NOMO-1 treated with DMSO at 0.1 percent for 48 hours (cell line): ENCODE measurements around the gene DEPP1.
"Not testable (repeated sequence)": the region's sequence is repeated elsewhere in the genome, so short reads cannot be mapped to it uniquely, and the experiment has no call there.

Source experiments
- DNase-seq: peaks from one replicate; lab custom pipeline; 2025; ENCODE audit not compliant: unreplicated experiment; lab: John Stamatoyannopoulos, UW

The DEPP1 gene, protein sequence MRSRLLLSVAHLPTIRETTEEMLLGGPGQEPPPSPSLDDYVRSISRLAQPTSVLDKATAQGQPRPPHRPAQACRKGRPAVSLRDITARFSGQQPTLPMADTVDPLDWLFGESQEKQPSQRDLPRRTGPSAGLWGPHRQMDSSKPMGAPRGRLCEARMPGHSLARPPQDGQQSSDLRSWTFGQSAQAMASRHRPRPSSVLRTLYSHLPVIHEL

DNA sequence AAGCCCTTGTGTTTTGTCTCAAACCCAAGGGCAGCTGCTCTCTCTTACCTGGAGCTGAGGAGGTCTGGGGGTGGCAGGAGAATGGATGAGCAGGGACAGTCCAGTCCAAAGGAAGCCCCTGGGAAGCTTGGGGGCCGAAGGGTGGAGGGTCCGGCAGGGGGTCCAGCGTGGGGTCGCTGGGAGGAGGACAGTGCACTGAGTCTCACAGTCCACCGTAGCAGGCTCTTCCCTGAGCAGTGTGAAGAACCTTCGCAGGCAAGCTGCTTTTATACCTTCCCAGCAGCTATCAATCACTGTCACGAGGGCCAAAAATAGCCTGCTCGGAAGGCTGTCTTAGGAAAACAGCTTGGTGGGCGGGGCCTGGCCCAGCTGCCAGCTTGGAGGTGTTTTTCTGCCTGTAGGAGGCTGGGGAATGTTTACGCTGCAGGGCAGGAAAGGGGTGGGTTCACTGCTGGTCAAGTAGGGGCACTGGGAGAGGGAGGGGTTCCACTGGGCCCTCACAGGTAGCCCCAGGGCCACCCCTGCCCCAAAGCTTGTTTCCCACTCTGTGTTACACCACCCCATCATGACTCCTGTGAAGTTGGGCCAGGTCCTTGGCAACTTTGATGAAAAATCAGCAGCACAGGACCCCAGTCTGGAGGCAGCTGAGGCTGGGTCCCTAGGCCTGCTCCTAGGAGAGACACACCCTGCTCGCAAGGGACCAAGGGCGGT, at the start of gene DEPP1:
DEPP1 (minus strand) TSS at position 240 of the 711 bp plus-strand sequence. CDS start 779 bp downstream, outside the sequence.
- DNase-seq: peak; percentile 16

DNA sequence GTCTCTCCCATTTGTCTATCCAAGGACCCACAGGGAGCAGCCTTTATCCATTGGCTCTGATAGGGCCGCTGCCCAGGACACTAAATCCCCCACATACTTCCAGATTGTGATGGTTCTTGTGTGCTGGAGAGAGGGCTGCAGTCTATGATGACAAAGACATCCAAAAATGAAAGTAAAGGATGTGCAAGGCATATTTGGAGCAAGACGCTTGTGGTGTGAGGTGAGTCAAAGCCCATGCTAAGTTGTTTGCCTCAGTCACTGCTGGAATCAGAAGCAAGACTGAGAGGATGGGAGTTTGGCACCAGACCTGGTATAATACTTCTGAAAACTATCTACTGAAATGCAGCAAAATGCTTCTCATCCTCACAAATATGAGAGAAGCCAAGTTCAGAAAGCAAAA, 44.8 kb upstream of the DEPP1 start:
- no peak for DNase-seq

DNA sequence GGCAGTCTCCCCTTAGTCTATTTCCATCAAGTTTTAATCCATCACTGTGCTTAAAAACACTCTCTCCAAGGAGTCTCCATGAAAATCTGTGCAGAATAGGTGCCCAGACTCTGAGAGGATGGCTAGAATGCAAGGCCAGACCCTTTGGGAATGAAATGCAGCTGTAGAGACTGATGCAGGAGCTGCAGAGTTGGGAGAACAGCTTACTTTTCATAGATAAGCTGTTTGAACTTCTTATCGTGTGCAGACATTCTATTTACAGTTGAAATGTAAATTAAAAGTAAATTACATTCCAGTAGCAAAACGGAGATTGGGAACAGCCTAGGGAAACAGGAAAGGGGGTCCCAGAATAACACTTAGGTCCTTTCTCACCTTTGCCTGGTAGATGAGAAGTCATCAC, 37.0 kb upstream of the DEPP1 start:
- no peak for DNase-seq

DNA sequence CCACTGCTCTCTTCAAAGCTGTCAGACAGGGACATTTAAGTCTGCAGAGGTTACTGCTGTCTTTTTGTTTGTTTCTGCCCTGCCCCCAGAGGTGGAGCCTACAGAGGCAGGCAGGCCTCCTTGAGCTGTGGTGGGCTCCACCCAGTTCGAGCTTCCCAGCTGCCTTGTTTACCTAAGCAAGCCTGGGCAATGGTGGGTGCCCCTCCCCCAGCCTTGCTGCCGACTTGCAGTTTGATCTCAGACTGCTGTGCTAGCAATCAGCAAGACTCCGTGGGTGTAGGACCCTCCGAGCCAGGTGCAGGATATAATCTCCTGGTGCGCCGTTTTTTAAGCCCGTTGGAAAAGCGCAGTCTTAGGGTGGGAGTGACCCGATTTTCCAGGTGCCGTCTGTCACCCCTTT, 35.9 kb upstream of the DEPP1 start:
- not testable (repeated sequence) for DNase-seq

DNA sequence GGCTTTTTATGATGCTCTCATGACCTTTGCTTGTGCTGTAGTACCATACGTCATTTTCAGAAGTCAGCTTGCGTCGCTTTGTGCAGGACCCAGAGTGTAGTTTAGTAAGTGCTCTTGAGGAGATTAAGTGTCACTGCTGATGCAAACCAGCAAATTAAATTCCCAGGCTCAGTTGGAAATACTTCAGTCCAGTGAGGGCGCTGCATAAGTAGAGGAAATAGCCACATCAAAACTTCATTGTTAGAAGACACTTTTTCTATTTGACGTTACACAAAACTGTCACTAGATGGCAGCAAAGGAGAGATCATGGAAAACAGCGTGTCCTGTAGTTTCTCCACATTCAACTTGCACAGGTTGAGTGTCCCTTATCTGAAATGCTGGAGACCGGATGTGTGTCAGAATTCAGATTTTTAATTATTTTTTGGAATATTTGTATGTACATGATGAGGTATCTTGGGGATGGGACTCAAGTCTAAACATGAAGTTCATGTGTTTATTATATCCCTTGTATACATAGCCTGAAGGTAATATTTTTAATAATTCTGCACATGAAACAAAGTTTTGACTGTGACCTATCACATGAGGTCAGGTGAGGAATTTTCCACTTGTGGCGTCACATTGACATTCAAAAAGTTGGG, 30.0 kb upstream of the DEPP1 start:
- DNase-seq: peak; percentile 91

DNA sequence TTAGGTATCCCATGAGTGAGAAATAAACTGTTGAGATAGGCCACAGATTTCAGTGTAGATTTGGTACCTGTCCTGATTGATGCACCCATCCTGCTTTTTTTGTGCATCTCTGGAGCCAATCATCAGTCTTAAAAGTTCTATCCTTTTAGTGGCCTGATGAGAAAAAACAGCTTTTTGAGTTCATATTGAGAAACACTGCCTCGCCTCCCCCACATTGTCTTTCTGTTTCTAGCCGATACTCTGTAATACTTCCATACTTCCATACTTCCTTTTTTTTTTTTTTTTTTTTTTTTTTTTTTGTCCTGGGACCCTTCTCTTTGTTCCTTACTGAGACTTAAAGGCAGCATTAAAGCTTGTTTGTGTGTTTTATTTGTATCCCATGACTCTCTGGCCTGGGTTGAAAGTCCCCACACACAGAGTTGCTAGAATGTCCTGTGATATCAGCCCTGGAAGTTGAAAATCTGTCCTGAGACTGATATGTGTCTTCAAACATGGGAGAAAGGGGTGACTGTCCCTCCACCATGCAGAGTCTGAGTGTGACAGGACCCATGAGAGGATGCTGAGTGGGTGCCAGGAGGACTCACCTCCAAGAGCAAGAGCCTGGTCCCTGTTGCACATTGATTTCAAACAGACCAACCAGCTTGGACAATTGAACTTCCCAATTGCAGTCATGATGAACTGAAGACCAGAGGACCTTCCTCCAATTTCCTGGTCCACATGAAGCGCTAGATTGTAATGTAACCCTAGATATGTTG, 27.8 kb upstream of the DEPP1 start:
- peak; percentile 4 for DNase-seq

DNA sequence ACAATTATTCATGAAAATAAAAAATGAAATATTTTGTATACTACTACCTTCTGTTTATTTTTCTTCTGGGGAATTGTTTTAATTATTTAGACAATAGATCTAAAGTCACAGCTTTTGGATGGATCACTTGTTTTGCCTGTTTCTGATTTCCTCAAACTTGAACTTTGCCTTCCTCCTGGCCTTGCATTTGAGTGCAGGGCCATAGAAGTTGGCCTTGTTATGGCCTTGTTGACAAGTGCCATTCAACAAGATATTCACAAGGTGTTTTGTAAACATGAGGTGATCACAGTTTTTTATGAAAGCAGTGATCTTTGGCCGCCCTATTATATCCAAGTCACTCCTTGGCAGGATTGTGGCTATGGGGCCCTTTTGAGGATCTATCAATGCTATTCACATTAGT, 26.7 kb upstream of the DEPP1 start:
- no peak for DNase-seq

DNA sequence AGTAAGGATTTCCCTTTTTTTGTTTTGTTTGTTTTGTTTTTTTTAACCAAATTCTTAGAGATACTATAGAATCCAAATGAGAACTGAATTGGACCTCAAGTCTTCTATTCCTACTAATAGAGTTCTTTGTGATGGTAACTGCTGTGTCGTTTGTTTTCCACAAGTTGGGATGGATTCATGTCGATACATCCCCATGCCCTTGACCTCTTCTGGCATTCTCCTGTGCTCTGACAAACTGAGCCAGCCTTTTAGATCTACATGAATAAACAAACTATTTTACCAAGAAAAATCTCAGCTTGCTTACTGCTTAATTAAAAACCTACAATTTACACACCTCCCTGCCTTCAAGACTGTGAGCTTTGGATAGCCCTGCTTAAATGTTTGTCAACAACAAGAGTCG, 26.1 kb upstream of the DEPP1 start:
- no peak for DNase-seq

DNA sequence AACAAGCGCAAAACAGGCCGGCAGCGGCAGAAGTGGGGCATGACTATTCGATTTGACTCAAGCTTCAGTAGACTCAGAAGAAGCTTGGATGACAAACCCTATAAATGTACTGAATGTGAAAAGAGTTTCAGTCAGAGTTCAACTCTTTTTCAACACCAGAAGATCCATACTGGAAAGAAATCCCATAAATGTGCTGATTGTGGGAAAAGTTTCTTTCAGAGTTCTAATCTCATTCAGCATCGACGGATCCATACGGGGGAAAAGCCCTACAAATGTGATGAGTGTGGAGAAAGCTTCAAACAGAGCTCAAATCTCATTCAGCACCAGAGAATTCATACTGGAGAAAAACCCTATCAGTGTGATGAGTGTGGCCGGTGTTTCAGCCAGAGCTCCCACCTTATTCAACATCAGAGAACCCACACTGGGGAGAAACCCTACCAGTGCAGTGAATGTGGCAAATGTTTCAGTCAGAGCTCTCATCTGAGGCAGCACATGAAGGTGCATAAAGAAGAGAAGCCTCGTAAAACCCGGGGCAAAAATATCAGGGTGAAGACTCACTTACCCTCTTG, 24.9 kb upstream of the DEPP1 start:
- no peak for DNase-seq

DNA sequence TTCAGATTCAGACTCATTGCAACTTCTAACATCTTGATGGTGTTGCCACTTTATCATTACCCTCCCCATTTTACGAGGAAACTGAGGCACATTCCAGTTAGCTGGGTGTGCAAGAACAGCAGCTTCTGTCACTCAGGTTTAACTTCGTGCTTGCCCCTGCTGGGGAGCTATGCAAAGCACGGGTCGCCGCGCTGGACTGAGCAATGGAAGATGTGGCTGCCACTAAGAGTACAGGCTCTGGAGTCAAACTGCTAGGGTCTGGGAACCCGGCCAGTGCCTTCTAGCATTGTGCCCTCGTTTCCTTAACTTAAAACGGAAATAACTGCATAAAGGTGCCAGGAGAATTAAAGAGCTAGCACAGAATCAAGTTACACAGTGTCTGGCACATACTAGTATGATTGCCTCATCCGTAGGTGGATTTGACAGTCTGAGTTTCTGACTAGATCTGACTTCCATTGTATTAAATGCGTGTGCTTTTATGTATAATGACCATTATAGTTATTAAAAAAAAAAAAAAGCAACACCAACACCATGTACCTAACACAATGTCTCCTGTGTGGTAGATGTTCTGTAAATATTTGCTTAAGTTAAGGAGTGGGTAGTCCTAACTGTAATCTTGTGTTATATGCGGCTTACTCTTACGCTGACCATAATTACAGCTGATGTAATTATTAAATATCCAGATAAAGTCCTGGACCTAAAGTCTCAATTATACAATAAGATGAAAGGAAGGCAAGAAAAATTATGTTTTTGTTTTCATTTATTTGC, 23.0 kb upstream of the DEPP1 start:
- peak; percentile 73 for DNase-seq

DNA sequence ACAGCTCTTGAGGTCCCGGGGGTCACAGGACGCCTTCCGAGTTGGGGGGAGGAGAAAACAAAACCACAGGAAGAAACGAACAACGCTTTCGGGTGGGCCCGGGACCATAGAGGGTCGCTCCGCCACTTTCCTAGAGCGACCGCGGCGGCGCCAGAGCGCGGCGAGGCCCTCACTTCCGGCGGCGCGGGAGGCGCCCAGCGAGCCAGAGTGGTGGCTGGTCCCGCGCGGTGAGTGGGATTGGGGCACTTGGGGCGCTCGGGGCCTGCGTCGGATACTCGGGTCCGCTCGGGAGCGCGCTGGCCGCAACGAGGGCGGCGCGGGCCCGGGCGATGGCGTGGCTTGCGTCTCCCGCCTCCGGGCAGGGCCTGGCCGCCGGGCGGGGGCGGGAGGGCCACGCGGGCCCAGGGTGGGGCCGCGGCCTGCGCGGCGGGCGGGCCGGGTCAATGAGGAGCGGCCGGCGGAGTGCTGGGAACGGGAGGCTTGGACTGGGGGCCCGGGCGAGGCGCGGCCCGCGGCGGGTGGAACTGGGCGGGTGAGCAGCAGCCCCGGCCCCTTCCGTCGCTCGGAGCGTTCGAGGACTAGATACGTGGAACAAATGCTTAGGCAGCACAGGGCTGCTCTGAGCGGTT, 22.3 kb upstream of the DEPP1 start, which contains the start of gene ZNF22:
ZNF22 (plus strand) TSS at position 172 of the 629 bp plus-strand sequence. CDS start 2,446 bp downstream, outside the sequence.
- peak; percentile 77 for DNase-seq

DNA sequence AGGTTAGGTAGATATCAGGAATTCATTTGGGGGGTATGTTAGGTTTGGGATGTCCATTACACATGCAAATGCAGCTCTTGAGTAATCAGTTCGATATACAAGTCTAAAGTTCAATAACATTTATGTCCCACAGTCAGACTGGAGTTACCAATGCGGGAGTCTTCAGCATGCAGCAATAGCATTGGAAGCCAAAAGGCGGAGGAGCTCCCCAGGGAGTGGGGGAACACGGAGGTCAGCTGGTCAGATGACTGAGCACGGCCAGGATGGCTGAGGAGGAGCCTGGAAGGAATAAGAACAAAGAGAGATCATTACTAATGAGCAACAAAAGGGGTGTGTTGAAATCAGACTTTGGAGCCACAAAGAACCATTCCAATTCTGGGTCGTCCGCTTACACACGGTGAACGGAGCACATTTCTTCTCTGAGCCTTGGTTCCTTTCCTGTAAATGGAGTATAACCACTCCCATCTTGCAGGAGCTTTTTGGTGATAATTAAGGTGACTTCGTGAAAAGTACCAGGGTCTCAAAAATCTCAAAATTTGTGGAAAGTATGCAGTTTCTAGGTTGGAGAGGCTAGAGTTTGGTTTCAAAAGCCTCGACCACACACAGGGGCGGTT, 21.6 kb upstream of the DEPP1 start:
- DNase-seq: peak; percentile 57

DNA sequence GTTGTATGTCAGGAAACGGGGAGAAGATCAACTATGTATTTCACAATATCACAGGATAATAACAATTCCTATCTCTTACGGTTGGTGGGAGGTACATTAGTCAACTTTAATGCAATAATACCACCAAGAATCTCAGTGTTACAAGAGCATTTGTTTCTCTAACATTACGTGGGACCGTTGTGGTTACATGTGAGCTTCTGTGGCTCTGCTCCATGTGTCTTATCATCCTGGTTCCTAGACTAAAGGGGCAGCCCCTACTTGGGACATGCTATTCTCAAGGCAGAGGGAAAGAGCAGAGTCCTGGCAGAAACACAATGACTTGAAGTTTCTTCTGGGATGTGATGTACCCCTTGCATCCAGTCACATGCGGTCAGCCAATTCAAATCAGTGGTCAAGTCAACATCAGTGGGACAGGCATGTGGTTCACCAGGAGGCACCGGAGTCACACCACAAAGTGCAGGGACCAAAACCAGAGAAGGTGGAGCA, 19.6 kb upstream of the DEPP1 start:
- DNase-seq: no peak

DNA sequence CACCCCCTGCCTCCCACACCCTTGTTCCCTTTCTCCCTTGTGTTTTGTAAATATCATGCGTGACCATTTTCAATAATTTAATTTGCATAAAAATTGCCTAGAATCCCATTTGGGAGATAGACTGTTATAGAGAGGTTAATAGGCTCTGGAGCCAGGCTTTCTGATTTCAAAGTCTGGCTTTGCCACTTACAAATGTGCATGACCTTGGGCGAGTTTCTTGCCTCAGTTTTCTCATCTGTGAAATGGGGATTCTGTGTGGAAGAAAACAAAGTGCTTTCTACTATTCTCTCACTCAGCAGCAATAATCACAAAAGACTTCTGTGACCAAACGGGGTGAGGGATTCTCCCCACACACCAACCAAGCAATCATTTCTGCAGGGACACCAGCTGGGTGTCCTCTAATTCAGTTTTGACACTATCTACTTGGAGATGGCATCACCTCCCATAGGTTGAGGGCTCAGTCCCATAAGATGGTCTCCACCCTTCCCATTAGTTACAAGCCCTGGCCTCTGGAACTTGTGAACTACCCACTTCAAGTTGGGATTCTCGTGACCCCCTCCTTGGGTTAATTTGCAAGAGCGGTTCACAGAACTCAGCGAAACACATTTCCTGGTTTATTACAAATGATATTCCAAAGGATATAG, 18.6 kb upstream of the DEPP1 start:
- no peak for DNase-seq

DNA sequence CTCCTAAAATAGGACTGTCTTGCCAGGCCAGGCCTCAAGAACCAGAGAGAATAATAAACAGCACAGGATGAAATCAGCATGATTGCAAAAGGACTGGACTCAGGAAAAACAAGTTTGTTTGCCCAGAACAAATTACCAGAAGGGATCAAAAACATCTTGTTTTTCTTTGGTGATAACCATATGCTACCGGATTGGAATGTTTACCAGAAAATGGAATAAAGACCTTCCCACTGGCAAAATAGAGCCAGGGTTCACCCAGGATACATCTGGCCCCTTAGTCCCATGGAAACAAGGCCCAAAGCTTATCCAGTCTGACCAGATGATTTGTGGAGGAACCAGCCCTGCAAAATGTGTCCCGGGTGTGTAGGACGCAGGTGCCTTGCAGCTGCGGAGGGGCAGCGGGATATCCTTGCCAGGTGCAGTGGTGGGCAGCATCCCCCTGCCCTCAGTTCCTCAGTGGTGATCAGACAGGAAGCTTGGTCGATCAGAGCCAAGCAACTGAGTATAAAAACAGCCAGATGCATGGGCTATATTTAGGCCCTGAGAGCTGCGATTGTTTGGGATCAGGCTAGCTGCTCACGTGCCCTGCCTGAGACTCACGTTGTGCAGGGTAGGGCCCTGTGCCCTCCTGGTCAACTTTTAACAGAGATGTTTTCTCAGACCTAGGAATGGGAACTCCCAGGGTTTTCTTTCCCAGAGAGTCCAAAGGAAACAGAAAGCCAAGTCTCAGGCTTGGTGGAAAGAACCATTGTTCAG, 17.5 kb upstream of the DEPP1 start:
- no peak for DNase-seq

DNA sequence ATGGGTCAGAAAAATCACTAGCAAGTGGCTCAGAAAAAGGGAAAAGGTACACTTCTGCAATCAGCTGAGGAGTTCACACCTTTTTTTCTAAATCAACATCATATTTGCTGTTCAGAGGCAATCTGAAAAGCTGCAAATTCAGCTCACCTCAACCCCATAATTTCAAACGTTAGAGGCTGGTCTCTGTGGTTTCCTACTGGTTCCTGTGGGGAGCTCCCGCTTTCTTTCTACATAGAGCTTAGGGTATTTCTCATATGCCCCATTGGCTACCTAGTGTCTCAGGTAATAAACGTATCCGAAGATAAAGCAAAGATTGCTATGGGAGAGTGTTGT, 16.9 kb upstream of the DEPP1 start:
- no peak for DNase-seq

DNA sequence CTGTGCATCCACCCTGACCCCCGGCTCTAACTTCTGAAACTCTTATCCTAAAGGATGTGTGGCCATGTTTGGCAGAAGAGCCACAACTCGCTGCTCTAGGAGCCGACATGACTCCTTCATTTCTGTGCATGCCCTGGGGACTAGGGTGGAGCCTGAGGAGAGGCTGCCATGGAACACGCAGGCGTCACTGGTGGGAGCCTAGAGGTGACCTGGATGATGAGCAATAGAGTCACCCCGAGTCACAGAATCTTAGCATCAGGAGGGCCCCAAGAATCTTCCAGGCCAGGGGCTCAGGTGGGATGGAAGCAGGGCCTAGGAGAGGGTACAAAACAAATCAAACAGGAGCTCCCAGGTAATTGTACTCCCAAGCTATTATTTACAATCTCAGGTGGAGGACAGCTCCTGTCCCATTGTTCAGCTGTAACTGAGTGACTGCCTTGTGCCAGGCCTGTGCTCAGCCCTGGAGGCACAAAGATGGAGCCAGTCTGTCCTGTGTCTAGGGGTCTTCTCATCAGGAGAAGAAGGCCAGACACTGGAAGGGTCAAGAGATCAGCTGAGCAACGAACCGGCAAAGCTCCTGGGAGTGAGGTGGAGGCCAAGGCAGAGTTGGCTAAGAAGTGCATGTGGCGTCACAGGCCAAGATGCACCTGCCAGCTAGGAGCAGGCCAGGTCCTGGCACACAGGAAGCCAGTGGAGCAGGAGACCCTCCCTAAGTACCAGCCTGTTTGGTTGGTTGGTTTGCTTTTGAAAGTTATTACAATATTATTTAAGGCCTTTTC, 16.3 kb upstream of the DEPP1 start:
- DNase-seq: no peak
